Stimulated activated CD4-positive, alpha-beta T cell treated with anti-CD3 and anti-CD28 coated beads, Interleukin-2, amount 100 ng/mL, for 24 hours (primary cell): ENCODE results near the gene DGCR2.
A peak's percentile ranks its signal among the peaks of the same experiment; 100 is the strongest.
"Not testable (repeated sequence)": the region's sequence is repeated elsewhere in the genome, so short reads cannot be mapped to it uniquely, and the experiment has no call there.

Experiments
- DNase-seq, 2 donors: peaks; one replicate each; pipeline ENCODE4 v3.0.0-alpha.2; 2020

DGCR2 gene

DNA sequence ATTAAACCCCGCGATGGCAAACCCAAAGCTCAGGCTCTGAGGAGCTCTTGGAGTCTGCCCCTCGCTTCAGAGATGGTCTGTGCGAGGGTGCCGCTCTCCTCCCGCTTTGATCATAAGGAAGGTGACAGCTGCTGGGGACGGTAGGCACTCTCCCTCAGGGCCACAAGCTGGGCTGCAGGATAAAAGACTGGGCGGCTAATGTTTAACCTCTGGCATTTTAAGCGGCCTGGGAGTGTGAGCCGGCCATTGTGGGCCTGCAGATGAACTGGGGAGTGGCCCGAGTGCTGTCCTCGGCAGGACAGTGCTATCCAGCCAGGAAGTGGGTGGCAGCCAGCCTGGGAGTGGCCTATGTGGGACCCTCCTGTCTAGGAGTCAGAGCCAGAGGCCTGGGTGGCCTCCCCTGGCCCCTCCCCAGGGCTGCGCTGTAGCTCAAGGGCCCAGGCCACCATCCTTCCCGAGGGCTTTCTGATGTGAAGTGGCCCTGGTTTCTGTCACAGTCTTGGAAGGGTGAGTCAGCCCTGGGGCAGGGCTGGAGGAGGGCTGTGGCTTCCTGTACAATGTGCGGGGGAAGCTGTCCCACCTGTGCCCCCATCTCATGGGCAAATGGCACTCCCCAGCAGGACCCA lies 127.4 kb downstream of the DGCR2 start:
- DNase-seq: no peak

- DNase-seq: no peak
These were observed 128.2 kb downstream of the DGCR2 start for GRCh38 chr22:18994056-18994455.

DNA sequence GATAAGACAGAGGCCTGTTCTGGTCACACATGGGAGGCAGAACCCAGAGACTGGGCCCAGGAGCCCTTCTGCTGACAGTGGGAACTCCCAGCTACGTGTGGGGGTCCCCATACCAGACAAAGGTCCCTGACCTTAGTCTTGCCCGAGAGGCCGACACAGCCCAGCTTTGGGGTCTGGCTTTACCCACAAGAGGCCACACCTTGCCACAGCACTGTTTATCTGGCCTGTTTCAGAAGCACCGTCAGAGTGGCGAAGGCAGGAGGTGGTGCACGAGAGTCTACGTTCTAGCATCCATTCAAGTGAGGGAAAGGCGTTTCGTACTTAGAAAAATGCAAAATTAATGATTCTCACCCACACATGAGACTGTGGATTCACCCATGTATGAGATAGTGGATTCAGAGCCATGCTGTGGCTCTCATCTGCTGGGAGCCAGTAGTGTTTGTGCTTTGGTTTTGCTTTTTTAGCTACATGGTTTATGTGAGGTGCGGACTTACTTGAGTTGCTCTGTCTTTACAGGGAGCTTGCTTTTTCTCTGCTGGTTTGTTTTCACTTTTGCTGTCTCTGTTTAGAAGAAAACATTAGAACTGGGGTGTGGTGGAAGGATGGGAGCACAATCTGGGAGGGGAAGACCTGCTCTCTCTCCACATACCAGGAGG lies 129.5 kb downstream of the DGCR2 start:
- DNase-seq: no peak

DNA sequence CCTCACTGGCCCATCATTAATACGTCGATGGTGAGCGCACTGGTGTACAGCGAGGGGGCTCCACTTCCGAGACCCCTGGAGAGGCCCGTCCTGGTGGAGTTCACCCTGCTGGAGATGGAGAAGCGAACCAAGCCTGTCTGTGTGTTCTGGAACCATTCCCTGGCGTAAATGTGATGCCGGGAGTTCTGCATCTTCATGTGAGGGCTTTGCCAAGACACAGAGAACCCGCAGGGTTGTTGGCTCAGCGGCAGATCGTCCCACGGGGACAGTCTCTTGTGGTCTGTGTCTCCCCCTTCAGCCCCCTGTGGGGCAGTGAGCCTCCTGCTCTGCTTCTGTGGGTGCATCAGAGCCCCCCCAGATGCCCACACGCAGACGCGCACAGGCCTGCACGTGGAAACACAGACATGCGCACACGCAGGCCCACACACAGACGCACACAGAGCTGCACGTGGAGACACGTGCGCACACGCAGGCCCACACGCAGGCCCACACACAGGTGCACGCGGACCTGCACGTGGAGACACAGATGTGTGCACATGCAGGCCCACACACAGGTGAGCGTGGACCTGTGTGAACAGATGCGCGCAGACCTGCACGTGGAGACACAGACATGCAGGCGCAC lies 130.3 kb downstream of the DGCR2 start:
- DNase-seq: no peak

GRCh38 chr22:18991138-18991432 lies 131.1 kb downstream of the DGCR2 start:
- no peak for DNase-seq

DNA sequence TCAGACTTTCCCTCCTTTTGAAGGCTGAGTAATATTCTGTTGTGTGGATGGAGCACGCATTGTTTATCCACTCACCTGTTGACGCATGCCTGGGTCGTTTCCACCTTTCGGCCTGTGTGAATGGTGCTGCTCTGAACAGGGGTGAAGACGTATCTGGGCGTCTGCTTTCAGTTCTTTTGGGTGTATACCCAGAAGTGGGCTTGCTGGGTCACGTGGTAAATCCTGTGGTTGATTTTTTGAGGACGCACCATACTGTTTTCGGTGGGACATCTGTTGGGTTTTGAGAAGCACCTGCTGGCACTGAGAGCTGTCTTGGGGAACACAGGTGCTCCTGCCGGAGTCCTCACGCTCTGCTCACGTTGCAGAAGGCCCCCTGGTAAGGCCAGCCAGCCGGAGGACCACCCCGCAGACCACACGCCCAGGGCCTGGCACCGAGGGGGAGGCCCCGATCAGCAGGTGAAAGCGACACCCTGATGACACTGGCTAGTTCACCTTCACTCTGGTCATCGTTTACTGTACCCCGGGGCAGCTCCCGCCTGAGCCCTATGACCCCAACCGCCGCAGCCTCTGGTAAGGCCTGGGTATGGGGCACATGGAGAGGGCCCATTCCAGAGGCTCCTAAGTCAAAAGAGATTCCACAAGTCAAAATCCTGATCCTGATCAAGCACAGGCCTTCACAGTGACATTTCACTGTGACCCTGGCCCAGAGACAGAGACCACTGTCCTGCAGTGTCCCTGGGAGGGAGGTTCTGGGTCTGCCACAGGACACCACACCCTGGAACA lies 131.7 kb downstream of the DGCR2 start:
- DNase-seq: no peak

GRCh38 chr22:18988958-18989357 lies 133.3 kb downstream of the DGCR2 start:
- DNase-seq: no peak

GRCh38 chr22:18987765-18988164 lies 134.4 kb downstream of the DGCR2 start:
- peak in 1 of 2 donors; percentile 29 for DNase-seq

DNA sequence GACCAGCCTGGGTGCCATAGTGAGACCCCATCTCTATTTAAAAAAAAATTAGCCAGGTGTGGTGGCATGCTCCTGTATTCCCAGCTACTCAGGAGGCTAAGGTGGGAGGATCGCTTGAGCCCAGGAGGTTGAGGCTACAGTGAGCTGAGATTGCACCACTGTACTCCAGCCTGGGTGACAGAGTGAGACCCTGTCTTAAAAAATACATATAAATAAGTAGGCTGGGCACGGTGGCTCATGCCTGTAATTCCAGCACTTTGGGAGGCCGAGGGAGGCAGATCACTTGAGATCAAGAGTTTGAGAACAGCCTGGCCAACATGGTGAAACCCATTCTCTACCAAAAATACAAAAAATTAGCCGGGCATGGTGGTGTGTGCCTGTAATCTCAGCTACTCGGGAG lies 135.1 kb downstream of the DGCR2 start:
- DNase-seq: not testable (repeated sequence)
